SH-SY5Y (cell line): Measurements from ENCODE around the gene CDC42EP1.

Experiments used
- GATA2 ChIP-seq: IDR thresholded peaks from 2 replicates; pipeline ENCODE4 v1.6.1; 2011; ENCODE audit warnings: mild to moderate bottlenecking, low read depth, low read length
- GATA3 ChIP-seq: IDR thresholded peaks from 2 replicates; pipeline ENCODE4 v1.6.1; 2011; ENCODE audit warnings: low read depth, mild to moderate bottlenecking, low read length, moderate library complexity

GRCh38 chr22:37525073-37525745 lies 35.1 kb upstream of the CDC42EP1 start:
- TF ChIP-seq GATA3 (no peak), GATA2 (no peak)
